ENCODE results near the gene PDZD2.
A peak's percentile ranks its signal among the peaks of the same experiment; 100 is the strongest.
"Not testable (repeated sequence)": the region's sequence is repeated elsewhere in the genome, so short reads cannot be mapped to it uniquely, and the experiment has no call there.

The PDZD2 gene

DNA sequence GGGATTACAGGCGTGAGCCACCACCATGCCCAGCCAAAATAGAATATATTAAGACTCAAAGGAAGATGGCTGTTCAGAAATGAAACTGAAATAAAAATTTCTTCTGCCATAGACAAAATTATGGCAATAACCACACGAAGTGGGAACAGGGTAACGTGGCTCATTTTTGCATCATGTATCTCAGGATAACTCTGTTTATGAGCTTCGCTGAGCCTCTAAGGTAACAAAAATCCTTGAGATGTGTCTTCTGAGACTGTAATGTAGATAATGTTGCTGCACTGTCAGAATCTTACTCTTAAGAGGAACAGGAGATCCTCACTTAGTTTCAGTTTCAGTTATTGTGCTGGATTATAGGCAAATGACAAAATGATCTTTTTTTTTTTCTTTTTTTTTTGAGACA lies 381.3 kb downstream of the PDZD2 start:
- no peak for DNase-seq

DNA sequence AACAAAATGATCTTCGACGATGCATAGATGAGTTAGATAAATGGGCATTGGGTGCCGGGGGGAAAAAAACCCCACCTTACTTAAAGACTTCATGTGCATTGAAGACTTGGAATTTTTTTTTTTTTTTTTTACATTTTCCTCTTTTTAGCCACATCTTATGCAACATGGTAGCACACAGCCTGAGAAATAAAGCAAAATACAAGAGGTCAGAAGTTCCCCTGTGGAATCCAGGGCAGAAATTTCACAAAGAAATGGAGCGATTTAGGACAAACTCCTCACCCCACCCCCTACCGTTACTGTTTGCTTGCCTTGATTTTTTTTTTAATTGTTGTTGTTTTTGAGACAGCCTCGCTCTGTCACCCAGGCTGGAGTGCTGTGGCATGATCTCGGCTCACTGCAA lies 382.0 kb downstream of the PDZD2 start:
- no peak for DNase-seq

DNA sequence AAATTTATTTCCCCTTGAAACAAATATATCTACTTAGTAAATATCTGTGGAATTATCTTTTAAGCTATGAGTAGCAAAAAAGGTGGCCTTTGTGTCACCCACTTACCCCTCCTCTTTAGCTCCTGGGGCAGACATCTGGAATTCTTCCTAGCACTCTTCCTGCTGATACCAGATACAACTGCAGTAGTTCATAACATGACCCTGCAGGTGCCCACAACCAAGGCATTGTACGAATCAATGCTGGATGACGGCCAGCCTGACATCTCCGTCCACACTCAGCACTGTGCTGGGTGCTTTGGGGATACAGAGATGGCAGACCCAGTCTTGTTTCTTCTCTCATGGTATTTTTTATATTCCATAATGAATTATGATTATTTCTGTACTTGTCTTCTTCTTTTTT lies 382.8 kb downstream of the PDZD2 start:
- DNase-seq: no peak

DNA sequence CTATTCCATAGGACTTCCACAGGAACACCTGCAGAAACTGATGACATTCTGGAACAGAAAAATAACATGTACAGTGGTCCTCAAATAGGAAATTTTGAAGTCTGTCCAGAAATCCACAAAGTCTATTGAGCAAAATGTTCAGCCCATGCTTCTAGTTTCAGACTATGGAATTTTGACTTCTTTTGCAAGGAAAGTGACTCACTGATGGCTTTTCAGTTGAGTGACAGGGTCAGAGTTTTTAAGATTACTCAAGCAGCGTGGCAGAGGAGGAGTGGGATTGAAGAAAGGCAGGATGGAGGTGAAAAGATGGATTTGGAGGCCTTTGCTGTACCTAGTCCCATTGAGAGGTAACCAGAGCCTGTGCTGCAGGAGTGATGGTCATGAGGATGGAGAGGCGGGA lies 383.7 kb downstream of the PDZD2 start:
- no peak for DNase-seq

DNA sequence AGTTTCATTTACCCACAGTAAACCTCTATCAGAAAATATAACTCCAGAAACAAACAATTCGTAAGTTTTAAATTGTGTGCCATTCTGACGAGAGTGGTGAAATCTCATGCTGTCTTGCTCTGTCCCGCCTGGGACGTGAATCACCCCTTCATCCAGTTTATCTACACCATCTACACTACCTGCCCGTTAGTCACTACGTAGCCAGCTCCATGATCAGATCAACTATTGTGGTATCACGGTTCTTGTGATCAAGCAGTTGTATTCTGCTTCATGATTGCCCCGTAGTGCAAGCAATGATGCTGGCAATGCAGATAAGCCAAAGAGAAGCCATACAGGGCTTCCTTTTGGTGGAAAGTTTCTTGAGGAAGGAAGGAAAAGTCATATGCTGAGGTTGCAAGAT lies 384.9 kb downstream of the PDZD2 start:
- DNase-seq: no peak

DNA sequence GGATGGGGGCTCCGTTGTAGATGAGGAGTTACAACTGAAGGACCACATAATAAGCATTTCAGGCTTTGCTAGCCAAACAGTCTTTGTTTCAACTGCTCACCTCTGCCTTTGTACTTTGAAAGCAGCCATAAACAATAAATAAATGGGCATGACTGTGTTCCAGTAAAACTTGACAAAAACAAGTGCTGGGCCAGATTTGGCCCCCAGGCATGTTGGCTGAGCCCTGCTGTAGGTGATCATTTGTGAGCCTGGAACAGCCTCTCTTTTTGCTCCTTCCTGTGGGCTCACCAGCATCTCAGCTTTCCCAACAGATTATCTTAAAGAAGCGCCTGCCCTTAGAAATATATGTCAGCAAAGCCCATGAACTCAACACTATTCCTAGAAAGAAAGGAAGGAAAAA lies 385.8 kb downstream of the PDZD2 start:
- no peak for DNase-seq

DNA sequence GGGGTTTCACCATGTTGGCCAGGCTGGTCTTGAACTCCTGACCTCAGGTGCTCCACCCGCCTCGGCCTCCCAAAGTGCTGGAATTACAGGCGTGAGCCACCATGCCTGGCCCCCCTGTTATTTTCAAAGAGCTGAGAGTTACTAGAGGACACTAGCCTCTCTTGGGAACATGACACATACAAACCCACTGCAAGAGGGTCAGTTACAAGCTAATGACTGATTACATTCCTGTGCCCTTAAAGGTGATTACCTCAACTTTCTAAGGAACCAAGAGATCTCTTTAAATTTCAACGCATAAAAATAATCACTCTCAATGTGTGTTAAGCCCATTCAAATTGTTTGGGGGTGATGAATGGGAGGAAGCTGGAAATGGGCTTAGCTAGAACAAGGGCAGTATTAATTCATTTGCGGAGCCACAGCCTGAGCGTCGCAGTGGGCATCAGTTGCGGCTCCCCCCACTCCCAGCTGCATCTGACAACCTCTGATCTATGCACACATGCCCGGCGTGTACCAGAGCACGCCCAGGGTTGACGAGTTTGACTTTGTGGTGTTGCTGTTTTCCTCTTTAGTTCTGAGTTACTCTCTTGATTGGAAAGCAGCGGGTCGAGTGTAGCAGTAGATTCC lies 388.3 kb downstream of the PDZD2 start:
- DNase-seq: no peak

DNA sequence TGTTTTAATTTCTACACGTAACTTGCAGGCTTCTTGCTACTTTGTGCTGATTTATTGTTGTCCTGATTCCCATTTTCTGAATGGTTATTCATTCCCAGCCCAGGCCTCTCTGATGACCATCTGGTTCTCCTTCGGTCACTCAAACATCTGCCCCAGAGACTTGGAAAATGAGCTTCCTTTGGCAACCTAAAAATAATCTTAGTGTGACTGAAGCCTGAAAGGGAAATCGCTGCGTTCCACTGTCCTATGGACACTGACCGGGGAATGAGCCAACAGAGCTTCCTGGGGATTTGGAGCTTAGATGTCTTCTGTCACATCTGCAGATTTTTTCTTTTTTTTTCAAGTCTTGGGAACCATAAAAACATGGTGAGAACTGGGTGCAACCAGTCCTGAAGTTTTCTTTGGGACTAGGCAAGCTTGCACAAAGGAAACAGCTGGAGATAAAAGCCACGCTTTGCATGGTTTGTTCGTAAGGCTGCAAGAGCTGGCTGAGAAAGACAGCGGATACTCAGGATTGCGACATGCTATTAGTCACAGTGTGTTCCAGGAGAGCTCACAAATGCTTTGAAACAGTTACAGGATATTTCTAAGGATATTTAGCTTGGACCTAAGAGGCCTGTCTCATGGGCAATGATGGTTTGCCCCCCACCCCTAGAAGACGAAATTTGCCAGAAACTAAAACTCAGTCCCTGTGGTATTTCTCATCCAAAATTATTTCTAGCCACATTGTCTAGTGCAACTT lies 389.0 kb downstream of the PDZD2 start:
- DNase-seq: peak; percentile 67

DNA sequence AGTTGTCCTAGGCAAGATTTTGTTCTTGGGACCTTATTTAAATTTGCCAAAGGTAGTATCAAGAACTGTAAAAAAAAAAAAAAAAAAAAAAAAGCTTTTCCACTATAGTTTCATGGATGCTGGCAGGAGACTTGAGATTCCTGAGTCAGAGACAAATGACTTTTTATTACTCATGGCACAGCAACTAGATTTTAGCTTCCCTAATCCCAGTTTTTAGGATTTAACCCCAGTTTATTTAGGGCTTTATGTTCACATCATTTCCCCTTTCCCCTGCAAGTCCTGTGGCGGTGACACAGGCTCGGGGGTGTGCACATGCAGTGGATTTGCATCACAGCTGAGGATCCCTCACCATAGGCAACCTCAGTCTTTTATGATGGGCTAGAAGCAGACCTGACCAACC lies 390.3 kb downstream of the PDZD2 start:
- no peak for DNase-seq

DNA sequence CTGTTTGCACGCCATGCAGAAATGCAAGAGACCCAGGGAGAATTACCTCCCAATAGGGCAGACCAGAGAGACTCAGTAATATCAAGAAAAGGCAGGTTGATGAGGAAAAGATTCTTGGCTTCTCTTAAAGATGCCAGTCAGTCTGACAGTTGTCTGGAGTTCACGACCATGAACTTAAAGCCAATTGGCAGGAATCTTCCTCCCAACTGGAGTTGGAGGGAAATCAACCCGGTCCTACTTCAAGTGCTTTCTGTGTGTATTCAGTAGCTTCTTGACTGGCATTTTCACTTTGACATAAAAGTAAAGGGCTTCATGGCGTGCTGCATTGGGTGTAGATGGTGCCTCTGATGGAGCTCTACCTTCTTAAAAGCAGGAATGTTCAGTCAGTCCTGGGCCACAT lies 390.9 kb downstream of the PDZD2 start:
- no peak for DNase-seq

DNA sequence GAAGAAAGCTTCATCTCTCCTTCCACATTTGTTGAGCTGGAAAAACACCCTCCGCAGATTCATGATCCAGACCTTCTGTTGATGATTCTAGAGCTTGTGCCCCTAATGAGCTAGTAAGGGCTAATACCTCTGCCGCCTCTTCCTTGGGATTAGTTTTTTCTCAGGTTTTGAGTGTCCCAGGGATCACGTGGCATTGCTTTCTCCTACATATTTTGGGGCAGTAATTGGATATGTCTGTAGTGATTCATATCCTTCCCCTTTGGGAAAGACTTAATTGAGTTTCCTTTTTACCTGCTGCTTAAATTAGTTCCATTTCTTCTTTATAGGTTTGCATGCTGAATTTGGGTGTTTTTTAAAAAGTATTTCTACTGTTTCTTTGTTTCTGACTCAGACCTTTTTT lies 391.3 kb downstream of the PDZD2 start:
- no peak for DNase-seq

DNA sequence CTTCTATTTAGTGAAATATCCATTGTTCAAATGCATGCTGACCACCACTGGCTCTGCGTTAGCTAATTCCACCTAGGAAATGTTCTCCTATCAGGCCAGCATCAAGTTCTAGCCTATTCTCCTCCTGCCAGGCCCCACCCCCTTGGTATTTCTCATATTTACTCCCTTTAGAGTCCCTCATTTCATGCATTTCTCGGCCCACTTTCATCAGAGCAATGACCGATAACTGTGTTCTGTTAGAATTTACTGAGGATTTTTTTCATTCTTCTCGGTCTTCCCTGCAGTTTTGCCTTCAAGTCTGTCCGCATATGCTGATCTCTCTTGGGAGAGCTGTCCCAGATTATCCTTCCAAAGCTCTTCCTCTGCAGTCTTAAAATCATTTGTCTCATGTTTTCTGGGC lies 391.8 kb downstream of the PDZD2 start:
- no peak for DNase-seq

DNA sequence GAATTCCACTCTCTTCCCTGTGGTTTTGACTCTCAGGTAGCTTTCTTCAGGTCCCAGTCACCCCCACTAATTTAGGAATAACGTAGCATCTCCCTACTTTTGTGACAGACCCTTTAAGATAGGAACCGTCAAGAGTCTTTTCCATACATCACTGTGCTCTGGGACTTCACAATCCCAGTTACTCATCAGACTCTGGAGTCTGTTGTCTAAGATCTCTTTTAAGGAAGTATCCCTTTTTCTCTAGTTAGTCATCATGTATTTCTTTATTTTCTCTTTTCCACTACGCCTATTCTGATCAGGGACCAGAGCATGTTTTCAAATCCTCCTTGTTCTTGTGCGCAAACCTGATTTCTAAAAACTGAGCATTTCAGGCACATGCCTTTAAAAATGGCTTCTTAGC lies 392.2 kb downstream of the PDZD2 start:
- no peak for DNase-seq

DNA sequence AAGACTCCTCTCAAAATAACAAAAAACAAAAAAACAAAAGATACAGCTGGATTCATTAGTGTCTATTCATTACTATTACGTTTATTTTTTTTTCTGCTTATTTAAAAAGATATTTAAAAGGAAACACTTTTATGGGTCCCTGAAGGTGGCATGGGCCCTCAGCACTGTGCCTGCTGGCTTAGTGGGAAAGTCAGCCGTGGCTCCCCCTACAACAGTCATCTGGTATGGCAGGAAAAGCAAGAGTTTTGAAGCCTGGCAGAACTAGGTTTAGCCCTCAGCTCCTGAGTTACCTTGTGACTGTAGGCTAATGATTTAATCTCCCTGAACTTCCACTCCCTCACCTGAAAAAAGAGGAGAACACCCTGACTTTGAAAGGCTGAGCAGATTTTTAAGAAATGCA lies 399.6 kb downstream of the PDZD2 start:
- no peak for DNase-seq

DNA sequence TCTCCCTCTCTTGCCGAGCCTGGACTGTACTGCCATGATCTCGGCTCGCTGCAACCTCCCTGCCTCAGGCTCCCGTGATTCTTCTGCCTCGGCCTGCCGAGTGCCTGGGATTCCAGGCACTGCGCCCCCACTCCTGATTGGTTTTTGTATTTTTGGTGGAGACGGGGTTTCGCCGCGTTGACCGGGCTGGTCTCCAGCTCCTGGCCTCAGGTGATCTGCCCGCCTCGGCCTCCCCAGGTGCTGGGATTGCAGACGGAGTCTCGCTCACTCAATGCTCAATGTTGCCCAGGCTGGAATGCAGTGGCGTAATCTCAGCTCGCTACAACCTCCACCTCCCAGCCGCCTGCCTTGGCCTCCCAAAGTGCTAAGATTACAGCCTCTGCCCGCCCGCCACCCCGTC lies 400.2 kb downstream of the PDZD2 start:
- DNase-seq: not testable (repeated sequence)

DNA sequence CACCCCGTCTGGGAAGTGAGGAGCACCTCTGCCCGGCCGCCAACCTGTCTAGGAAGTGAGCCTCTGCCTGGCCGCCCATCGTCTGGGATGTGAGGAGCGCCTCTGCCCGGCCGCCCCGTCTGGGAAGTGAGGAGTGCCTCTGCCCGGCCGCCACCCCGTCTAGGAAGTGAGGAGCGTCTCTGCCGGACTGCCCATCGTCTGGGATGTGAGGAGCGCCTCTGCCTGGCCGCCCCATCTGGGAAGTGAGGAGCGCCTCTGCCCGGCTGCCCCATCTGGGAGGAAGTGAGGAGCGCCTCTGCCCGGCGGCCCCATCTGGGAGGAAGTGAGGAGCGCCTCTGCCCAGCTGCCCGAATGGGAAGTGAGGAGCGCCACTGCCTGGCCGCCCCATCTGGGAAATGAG lies 400.7 kb downstream of the PDZD2 start:
- DNase-seq: not testable (repeated sequence)

DNA sequence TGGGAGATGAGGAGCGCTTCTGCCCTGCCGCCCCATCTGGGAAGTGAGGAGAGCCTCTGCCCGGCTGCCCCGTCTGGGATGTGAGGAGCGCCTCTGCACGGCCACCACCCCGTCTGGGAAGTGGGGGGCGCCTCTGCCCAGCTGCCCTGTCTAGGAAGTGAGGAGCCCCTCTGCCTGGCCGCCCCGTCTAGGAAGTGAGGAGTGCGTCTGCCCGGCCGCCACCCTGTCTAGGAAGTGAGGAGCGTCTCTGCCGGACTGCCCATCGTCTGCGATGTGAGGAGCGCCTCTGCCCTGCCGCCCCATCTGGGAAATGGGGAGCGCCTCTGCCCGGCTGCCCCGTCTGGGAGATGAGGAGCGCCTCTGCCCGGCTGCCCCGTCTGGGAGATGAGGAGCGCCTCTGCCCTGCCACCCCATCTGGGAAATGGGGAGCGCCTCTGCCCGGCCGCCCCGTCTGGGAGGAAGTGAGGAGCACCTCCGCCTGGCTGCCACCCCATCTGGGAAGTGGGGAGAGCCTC lies 401.3 kb downstream of the PDZD2 start:
- DNase-seq: not testable (repeated sequence)

DNA sequence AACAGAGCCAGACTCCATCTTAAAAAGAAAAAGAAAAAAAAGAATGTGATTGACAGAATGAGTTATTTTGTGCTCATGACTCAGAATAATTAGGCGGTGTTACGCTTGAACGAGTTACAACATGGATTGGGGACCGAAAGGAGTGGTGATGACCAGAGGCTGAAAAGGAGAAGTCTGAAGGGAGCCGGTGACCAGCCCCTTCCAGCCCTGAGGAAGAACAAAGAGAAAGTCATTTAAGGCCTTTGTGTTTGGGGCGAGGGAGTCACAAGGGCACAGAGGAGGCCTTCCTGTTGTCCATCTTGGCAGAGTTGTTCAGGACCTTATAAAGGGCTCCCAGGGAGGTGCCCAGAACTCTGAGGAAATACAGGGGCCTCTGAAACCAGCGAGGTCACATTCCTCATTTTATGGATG lies 403.6 kb downstream of the PDZD2 start:
- DNase-seq: no peak

DNA sequence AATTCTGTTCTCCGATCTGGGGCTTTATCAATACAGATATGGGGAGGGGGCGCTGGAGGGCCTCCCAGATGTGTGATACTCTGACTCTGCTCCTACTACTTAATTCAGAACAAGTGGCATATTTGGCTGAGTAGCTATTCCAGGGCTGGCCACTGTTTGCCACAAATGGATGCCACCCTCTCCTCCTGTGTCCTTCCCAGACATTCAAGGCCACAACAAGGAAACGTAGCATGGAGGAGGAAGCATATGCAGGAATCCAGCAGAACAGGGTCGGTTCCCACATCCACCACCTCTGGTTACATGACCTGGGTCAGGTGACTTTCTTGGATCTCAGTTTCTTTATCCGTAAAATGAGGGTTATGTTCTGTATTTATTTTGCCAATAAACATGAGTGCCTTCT lies 404.2 kb downstream of the PDZD2 start:
- DNase-seq: no peak

DNA sequence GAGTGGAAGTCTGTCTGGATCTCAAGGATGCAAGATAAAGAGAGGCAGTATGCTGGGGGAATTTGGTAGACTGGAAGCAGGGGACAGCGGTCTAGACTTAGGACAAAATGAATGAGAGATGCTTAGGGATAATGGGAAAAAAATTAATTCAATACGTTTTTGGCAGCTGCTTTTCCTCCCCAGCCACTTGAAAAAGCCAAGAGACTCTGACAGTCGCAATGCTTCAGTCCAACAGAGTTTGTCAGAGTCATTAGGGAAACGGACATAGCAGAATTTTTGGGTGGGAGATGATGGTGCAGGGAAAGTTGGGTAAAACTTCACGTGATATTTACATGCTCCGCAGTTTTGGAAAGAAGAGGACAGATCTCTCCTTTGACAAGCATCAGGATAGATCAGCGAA lies 405.5 kb downstream of the PDZD2 start:
- DNase-seq: no peak

DNA sequence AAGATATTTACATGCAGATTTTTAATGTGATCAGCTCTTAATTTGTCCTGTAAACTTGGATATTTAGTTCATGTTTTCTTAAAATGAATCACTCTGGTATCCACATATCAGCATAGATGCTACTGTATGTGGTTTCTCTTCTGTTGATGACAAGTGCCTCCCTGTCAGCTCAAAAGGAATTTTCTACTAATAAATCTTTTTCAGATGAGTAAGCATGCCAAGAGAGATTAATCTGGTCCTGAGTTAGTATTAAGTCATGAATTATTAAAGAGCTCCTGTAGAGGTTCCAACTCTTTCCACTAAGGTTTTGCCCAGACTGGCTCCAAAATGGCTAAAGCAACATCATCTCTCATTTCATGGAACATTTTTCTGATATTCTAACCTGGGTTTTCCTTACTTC lies 406.0 kb downstream of the PDZD2 start:
- no peak for DNase-seq

DNA sequence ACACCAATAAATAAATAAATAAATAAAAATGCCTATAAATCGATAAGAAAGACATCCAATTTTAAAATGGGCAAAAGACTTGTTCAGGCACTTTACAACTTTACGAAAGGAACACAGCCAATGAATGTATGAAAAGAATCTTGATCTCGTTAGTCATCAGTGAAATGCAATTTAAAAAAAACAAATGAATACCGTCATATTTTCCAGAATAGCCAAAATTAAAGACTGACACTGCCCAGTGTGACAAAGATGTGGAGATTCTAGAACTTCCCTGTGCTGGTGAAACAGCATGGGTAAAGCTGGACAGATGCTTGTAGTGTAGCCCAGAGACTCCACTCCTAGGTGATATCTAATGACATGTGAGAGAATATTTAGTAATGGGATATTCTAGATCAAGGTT lies 408.1 kb downstream of the PDZD2 start:
- no peak for DNase-seq

DNA sequence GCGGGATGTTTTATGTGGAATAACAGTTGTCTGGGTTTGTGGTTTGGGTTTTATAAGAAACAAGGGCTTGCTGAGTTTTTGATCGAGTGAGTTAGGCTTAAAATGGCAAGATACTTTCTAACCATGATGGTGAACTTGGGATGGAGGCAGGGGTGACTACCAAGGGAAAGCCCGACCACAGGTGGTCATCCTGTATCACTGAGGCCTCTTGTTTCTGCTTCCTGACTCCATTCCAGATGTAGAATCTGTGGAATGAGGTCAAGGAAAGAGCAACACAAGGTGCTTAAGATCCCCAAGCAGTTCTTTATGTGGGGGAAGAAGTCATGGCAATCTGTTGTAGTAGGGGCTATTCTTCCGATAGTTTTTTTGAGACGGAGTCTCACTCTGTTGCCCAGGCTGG lies 412.9 kb downstream of the PDZD2 start:
- DNase-seq: no peak
